KMS-11 (cell line): Measurements from ENCODE around the gene PPM1M.

Experiments used
- H2AFZ ChIP-seq: fragments of 200-600 bp; sonication (generic); 2 replicates; pipeline ENCODE4 v1.6.1; 2016; ENCODE audit warnings: antibody characterized with exemption, mixed run types, low read depth
- H3K27ac ChIP-seq: fragments of 200-600 bp; sonication (generic); 2 replicates; pipeline ENCODE4 v1.6.1; 2016; ENCODE audit warnings: mild to moderate bottlenecking, mixed run types
- H3K27me3 ChIP-seq: fragments of 200-600 bp; sonication (generic); 2 replicates; pipeline ENCODE4 v1.6.1; 2017; ENCODE audit warnings: mild to moderate bottlenecking, low read depth, mixed run types, moderate library complexity; ENCODE audit not compliant: insufficient read depth
- H3K36me3 ChIP-seq: fragments of 200-600 bp; sonication (generic); 2 replicates; pipeline ENCODE4 v1.6.1; 2017; ENCODE audit warnings: mild to moderate bottlenecking, mixed run types; ENCODE audit not compliant: insufficient read depth
- H3K4me1 ChIP-seq: fragments of 200-600 bp; sonication (generic); 2 replicates; pipeline ENCODE4 v1.6.1; 2016; ENCODE audit warnings: mild to moderate bottlenecking, low read depth, mixed run types; ENCODE audit not compliant: poor library complexity, severe bottlenecking
- H3K4me2 ChIP-seq: fragments of 200-600 bp; sonication (generic); 2 replicates; pipeline ENCODE4 v1.7.0; 2016; ENCODE audit warnings: mild to moderate bottlenecking, mixed run types
- H3K4me3 ChIP-seq: fragments of 200-600 bp; sonication (generic); IDR thresholded peaks from 2 replicates; pipeline ENCODE4 v1.6.1; 2017; ENCODE audit warnings: low read depth, low read length, mixed read lengths; ENCODE audit not compliant: insufficient read depth
- H3K79me2 ChIP-seq: fragments of 200-600 bp; sonication (generic); 2 replicates; pipeline ENCODE4 v1.6.1; 2016; ENCODE audit warnings: low read depth, mixed run types; ENCODE audit not compliant: insufficient read depth
- H3K9ac ChIP-seq: fragments of 200-600 bp; sonication (generic); 2 replicates; pipeline ENCODE4 v1.6.1; 2016; ENCODE audit warnings: mild to moderate bottlenecking, mixed run types
- H4K20me1 ChIP-seq: fragments of 200-600 bp; sonication (generic); 2 replicates; pipeline ENCODE4 v1.6.1; 2016; ENCODE audit warnings: mild to moderate bottlenecking, mixed run types; ENCODE audit not compliant: insufficient read depth
- CTCF ChIP-seq: fragments of 200-600 bp; sonication (generic); conservative IDR thresholded peaks from 2 replicates; pipeline ENCODE4 v1.6.1; 2017; ENCODE audit warnings: low read depth, mild to moderate bottlenecking, antibody characterized with exemption, low read length, moderate library complexity, mixed read lengths

PPM1M gene

GRCh38 chr3:52291508-52292181 lies 46.1 kb downstream of the PPM1M start:
- Histone ChIP-seq H3K4me1 (peaks cover 7% of the 10 kb centered on the region), H3K27ac (no peak overlapping the region), H2AFZ (no peak overlapping the region), H3K36me3 (no peaks in the 10 kb centered on the region), H3K4me2 (no peak overlapping the region), H3K79me2 (no peaks in the 10 kb centered on the region), H3K27me3 (no peaks in the 10 kb centered on the region), H3K9ac (no peak overlapping the region), H4K20me1 (no peaks in the 10 kb centered on the region), H3K4me3 (no peak overlapping the region)
- TF ChIP-seq CTCF, result peak; percentile 70

- Histone ChIP-seq H4K20me1 (no peaks in the 10 kb centered on the region), H3K27ac (no peak overlapping the region), H3K4me1 (peaks cover 7% of the 10 kb centered on the region), H3K9ac (no peak overlapping the region), H3K4me2 (no peak overlapping the region), H3K79me2 (no peaks in the 10 kb centered on the region), H3K36me3 (no peaks in the 10 kb centered on the region), H2AFZ (no peak overlapping the region), H3K27me3 (no peaks in the 10 kb centered on the region), H3K4me3 (no peak overlapping the region)
- TF ChIP-seq CTCF, result no peak
These were observed 46.9 kb downstream of the PPM1M start for GRCh38 chr3:52292247-52293065.

DNA sequence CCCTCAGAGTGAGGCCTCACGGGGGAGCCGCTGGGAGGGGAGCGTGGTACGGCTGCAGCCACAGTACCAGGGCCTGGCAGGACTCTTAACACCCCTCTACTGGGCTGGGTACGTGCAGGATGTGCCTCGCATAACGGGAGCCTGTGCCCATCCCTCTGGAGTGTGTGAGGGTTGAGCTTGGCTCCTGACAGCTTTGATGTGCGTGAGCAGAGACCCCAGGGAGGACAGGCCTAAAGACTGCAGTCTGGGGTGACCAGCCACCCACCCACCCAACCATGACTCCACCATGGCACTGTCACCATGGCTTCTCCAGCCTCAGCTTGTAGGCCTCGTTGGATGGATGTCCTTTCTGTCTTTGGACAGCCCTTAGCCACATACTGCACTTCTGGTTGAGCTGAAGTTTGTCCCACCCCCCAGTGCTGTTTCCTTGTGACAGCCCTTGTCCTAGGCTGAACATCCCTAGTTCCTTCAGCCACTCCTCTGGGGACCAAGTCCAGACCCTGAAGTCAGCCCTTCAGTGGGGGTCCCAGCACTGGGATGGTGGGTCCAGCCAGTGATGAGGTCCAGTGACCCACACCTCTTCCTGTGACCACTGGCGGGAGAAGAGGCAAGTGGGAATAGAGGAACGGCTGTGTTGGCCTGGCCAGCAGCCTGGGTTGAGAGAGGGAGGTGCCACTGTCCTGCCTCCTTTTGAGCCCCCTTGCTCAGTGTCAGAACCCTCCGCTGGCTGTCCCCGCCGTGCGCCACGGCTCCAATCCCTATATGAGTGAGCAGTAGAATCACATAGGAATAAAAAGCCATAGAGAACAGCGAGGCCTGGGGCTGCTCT lies 48.1 kb downstream of the PPM1M start:
- Histone ChIP-seq H3K4me1 (peaks cover 3% of the 10 kb centered on the region), H3K27ac (no peak overlapping the region), H2AFZ (no peak overlapping the region), H3K4me3 (no peak overlapping the region), H3K27me3 (no peaks in the 10 kb centered on the region), H3K4me2 (no peak overlapping the region), H3K36me3 (no peaks in the 10 kb centered on the region), H3K9ac (no peak overlapping the region), H4K20me1 (no peaks in the 10 kb centered on the region), H3K79me2 (no peaks in the 10 kb centered on the region)
- TF ChIP-seq CTCF, result no peak

- H3K36me3 ChIP-seq, result no peaks in the 10 kb centered on the region
- H3K9ac ChIP-seq, result no peak overlapping the region
- H3K79me2 ChIP-seq, result no peaks in the 10 kb centered on the region
- H2AFZ ChIP-seq, result no peak overlapping the region
- H3K4me3 ChIP-seq, result no peak overlapping the region
- H3K4me1 ChIP-seq, result no peaks in the 10 kb centered on the region
- H3K27ac ChIP-seq, result no peak overlapping the region
- no peaks in the 10 kb centered on the region for H4K20me1 ChIP-seq
- H3K27me3 ChIP-seq, result no peaks in the 10 kb centered on the region
- H3K4me2 ChIP-seq, result no peak overlapping the region
- TF ChIP-seq CTCF, result no peak
These were observed 49.0 kb downstream of the PPM1M start for GRCh38 chr3:52294320-52295150.
